H1 (cell line): Measurements from ENCODE around the gene CISH. TPM values are rescaled to one million over a fixed set of nuclear protein-coding genes. Genes with fewer than 3 reads are reported as not detected.

Experiments
- CTCF ChIA-PET: fragments of 300-600 bp; sonication (Branson Sonifier 250); formaldehyde crosslinking; loops from one replicate; lab custom pipeline; 2021; ENCODE audit not compliant: partially characterized antibody; lab: Charles Lee
- POLR2A ChIA-PET: fragments of 300-600 bp; sonication (Branson Sonifier 250); formaldehyde crosslinking; loops from one replicate; lab custom pipeline; 2021; ENCODE audit warnings: inconsistent platforms; ENCODE audit not compliant: partially characterized antibody; lab: Charles Lee
- DNase-seq, 2 experiments: peaks; one replicate each; pipeline versions ENCODE4 v3.0.0 to v3.0.0-alpha.2; 2010 to 2022; ENCODE audit warnings: low spot score in 2 of 2, low read depth in 1 of 2, mixed read lengths in 1 of 2
- FAIRE-seq: peaks from 2 replicates; lab custom pipeline; 2011; peaks lifted over from hg19 to GRCh38; lab: Jason Lieb, UNC
- H2AFZ ChIP-seq: 2 replicates; pipeline ENCODE4 v1.8.1; 2012; ENCODE audit warnings: low read length, inconsistent platforms
- H2AK5ac ChIP-seq: 2 replicates; pipeline ENCODE4 v1.6.1; 2013; ENCODE audit warnings: low read depth, low read length
- H2BK120ac ChIP-seq: replicated peaks from 2 replicates; pipeline ENCODE3; 2013; ENCODE audit warnings: low read depth, low read length, inconsistent platforms
- H2BK12ac ChIP-seq: 2 replicates; pipeline ENCODE4 v1.6.1; 2013; ENCODE audit warnings: low read depth, low read length
- H2BK15ac ChIP-seq: 2 replicates; pipeline ENCODE4 v1.6.1; 2013; ENCODE audit warnings: low read length
- H2BK20ac ChIP-seq: 2 replicates; pipeline ENCODE4 v1.6.1; 2013; ENCODE audit warnings: low read length
- H2BK5ac ChIP-seq: 2 replicates; pipeline ENCODE4 v1.6.1; 2013; ENCODE audit warnings: low read depth, low read length
- H3K14ac ChIP-seq: 2 replicates; pipeline ENCODE4 v1.6.1; 2013; ENCODE audit warnings: inconsistent platforms; ENCODE audit not compliant: insufficient read length
- H3K18ac ChIP-seq: 2 replicates; pipeline ENCODE4 v1.6.1; 2013; ENCODE audit warnings: low read length; ENCODE audit errors: extremely low read depth
- H3K23ac ChIP-seq: 2 replicates; pipeline ENCODE4 v1.6.1; 2013; ENCODE audit warnings: inconsistent platforms; ENCODE audit not compliant: insufficient read length
- H3K23me2 ChIP-seq: 2 replicates; pipeline ENCODE4 v1.6.1; 2013; ENCODE audit warnings: low read depth, low read length
- H3K27ac ChIP-seq: 2 replicates; pipeline ENCODE4 v1.6.1; 2011; ENCODE audit warnings: low read depth, low read length, inconsistent platforms
- H3K27me3 ChIP-seq, 4 experiments: replicated peaks in 1 of 4; 1 replicate in 1 of 4; 2 replicates in 3 of 4; pipeline versions ENCODE4 v1.6.1 to v1.8.1; 2011 to 2013; ENCODE audit warnings: low read length in 3 of 4, mild to moderate bottlenecking in 3 of 4, inconsistent platforms in 2 of 4, mixed read lengths in 2 of 4, moderate library complexity in 1 of 4; ENCODE audit not compliant: control insufficient read depth in 3 of 4, insufficient read depth in 3 of 4; ENCODE audit errors: extremely low read depth in 1 of 4
- H3K36me3 ChIP-seq, 4 experiments: 2 replicates each; pipeline versions ENCODE4 v1.6.1 to v1.8.1; 2011 to 2013; ENCODE audit warnings: mild to moderate bottlenecking in 4 of 4, low read length in 3 of 4, moderate library complexity in 2 of 4, control low read depth in 1 of 4, inconsistent platforms in 1 of 4; ENCODE audit not compliant: insufficient read depth in 4 of 4, control insufficient read depth in 2 of 4
- H3K4ac ChIP-seq: replicated peaks from 2 replicates; pipeline ENCODE3; 2013; ENCODE audit warnings: low read length, low read depth, mixed read lengths, inconsistent platforms; ENCODE audit not compliant: insufficient read length
- H3K4me1 ChIP-seq, 4 experiments: replicated peaks in 1 of 4; 1 replicate in 1 of 4; 2 replicates in 3 of 4; pipeline versions ENCODE4 v1.6.1 to v1.8.1; 2011 to 2013; ENCODE audit warnings: low read length in 3 of 4, inconsistent platforms in 2 of 4, mixed read lengths in 1 of 4; ENCODE audit not compliant: insufficient read depth in 4 of 4, control insufficient read depth in 3 of 4
- H3K4me2 ChIP-seq, 2 experiments: 2 replicates each; pipeline versions ENCODE4 v1.6.1 to v1.8.1; 2011 to 2013; ENCODE audit warnings: low read depth in 2 of 2, low read length in 2 of 2, control low read depth in 1 of 2, inconsistent platforms in 1 of 2, mild to moderate bottlenecking in 1 of 2; ENCODE audit not compliant: insufficient read depth in 1 of 2
- H3K4me3 ChIP-seq, 4 experiments: fragments of 200-600, 300-600 bp in 1 of 4; sonication (generic), shearing (Covaris generic), sonication (Bioruptor Twin) in 1 of 4; 2 replicates each; pipeline versions ENCODE4 v1.5.1 to v1.8.1; 2011 to 2016; ENCODE audit warnings: low read length in 4 of 4, low read depth in 3 of 4, control low read depth in 2 of 4, inconsistent platforms in 2 of 4, mild to moderate bottlenecking in 2 of 4, mixed read lengths in 1 of 4, moderate library complexity in 1 of 4; ENCODE audit not compliant: insufficient read depth in 2 of 4; ENCODE audit errors: extremely low read depth in 1 of 4
- H3K56ac ChIP-seq: replicated peaks from 2 replicates; pipeline ENCODE3; 2013; ENCODE audit warnings: low read depth, mild to moderate bottlenecking, mixed read lengths, low read length, inconsistent platforms; ENCODE audit not compliant: insufficient read length
- H3K79me1 ChIP-seq: 2 replicates; pipeline ENCODE4 v1.6.1; 2013; ENCODE audit warnings: low read depth, low read length, control low read depth
- H3K79me2 ChIP-seq, 2 experiments: 2 replicates each; pipeline versions ENCODE4 v1.6.1 to v1.8.1; 2012 to 2013; ENCODE audit warnings: low read length in 2 of 2, mild to moderate bottlenecking in 2 of 2, inconsistent platforms in 1 of 2; ENCODE audit not compliant: insufficient read depth in 2 of 2, control insufficient read depth in 1 of 2
- H3K9ac ChIP-seq, 4 experiments: replicated peaks in 1 of 4; 1 replicate in 1 of 4; 2 replicates in 3 of 4; pipeline versions ENCODE4 v1.6.1 to v1.8.1; 2011 to 2013; ENCODE audit warnings: low read depth in 3 of 4, low read length in 3 of 4, control low read depth in 2 of 4, mild to moderate bottlenecking in 2 of 4, moderate library complexity in 2 of 4, inconsistent platforms in 1 of 4; ENCODE audit errors: extremely low read depth in 1 of 4
- H3K9me3 ChIP-seq, 2 experiments: 2 replicates each; pipeline versions ENCODE4 v1.6.1 to v1.8.1; 2012 to 2013; ENCODE audit warnings: mild to moderate bottlenecking in 2 of 2, moderate library complexity in 2 of 2, control low read depth in 1 of 2, inconsistent platforms in 1 of 2, low read depth in 1 of 2, low read length in 1 of 2, mixed read lengths in 1 of 2; ENCODE audit not compliant: insufficient read depth in 2 of 2
- H4K20me1 ChIP-seq, 2 experiments: replicated peaks in 1 of 2; 2 replicates each; pipeline versions ENCODE3 to v1.8.1; 2011 to 2013; ENCODE audit warnings: inconsistent platforms in 2 of 2, low read length in 2 of 2, mild to moderate bottlenecking in 1 of 2; ENCODE audit not compliant: insufficient read depth in 2 of 2, control insufficient read depth in 1 of 2
- H4K5ac ChIP-seq: 2 replicates; pipeline ENCODE4 v1.6.1; 2013; ENCODE audit warnings: low read length, low read depth, mixed read lengths, inconsistent platforms; ENCODE audit not compliant: insufficient read length
- H4K8ac ChIP-seq: 2 replicates; pipeline ENCODE4 v1.8.0; 2013; ENCODE audit warnings: mild to moderate bottlenecking, moderate library complexity, low read length, inconsistent platforms; ENCODE audit not compliant: insufficient read depth; ENCODE audit errors: extremely low read depth
- H4K91ac ChIP-seq: replicated peaks from 2 replicates; pipeline ENCODE3; 2013; ENCODE audit warnings: low read length, mixed read lengths, inconsistent platforms; ENCODE audit not compliant: insufficient read length
- EZH2 ChIP-seq: fragments of 200-600 bp; sonication (generic); IDR thresholded peaks from 2 replicates; pipeline ENCODE4 v1.7.1; 2012; ENCODE audit warnings: low read depth, mild to moderate bottlenecking, moderate library complexity, low read length, inconsistent platforms; ENCODE audit not compliant: severe bottlenecking
- POLR2AphosphoS5 ChIP-seq: IDR thresholded peaks from 2 replicates; pipeline ENCODE4 v1.6.1; 2011; ENCODE audit warnings: low read depth, low read length
- WGBS, 2 experiments: shearing (Covaris generic) in 1 of 2; methylation state at CpG; one replicate each; pipeline versions ENCODE4 v1.1.6 to v1.1.7; 2013 to 2015; ENCODE audit warnings: low lambda C conversion rate in 2 of 2, mixed read lengths in 2 of 2, inconsistent platforms in 1 of 2, low coverage in 1 of 2, missing lambda C conversion rate in 1 of 2; ENCODE audit not compliant: insufficient replicate concordance in 2 of 2, insufficient coverage in 1 of 2, insufficient read length in 1 of 2; ENCODE audit errors: extremely low coverage in 1 of 2, missing lambda C conversion rate in 1 of 2; 5-methylcytosine and 5-hydroxymethylcytosine counted together
- polyA plus RNA-seq, 7 experiments: library from polyadenylated mRNA; depleted of rRNA in 3 of 7; stranded (reverse) in 5 of 7; unstranded in 2 of 7; fragments of >200 nt in 5 of 7; fragments of 200-250 nt in 2 of 7; gene quantifications; 1 replicate in 5 of 7; 2 replicates in 1 of 7; 4 replicates in 1 of 7; pipeline versions ENCODE4 v1.2.1 to v1.2.3, GENCODE V29; 2011 to 2013; ENCODE audit warnings: missing spikeins in 2 of 7, mixed read lengths in 2 of 7
- total RNA-seq: library from RNA; stranded (reverse); fragmentation: NEBNext Ultra II Directional; extraction: Animal tissue kit (Norgen Biotek cat#: 25700); gene quantifications from 2 replicates; pipeline ENCODE4 v1.2.1, GENCODE V29; 2021

The CISH gene
- total and polyA plus RNA-seq, 2 of the 8 experiments (the other 6 are each of a cell fraction or from before 2014, with no cell fraction given), result 1.9 to 2.2 TPM

- Histone ChIP-seq H3K23me2 (peaks cover 4% of the 10 kb centered on the region; the same call in 1 of the 2 replicates), H2BK15ac (no peak overlapping the region), H2AFZ (no peak overlapping the region), H3K79me2 (no peaks in the 10 kb centered on the region), H4K8ac (no peak overlapping the region), H2BK12ac (no peak overlapping the region), H3K9ac (no peak overlapping the region), H2AK5ac (no peak overlapping the region), H4K5ac (no peak overlapping the region), H3K4me1 (no peaks in the 10 kb centered on the region), H3K4ac (no peak overlapping the region), H3K79me1 (no peaks in the 10 kb centered on the region; the same call in 1 of the 2 replicates), H3K4me3 (no peak overlapping the region), H3K56ac (no peak overlapping the region), H4K20me1 (no peaks in the 10 kb centered on the region), H3K23ac (no peak overlapping the region), H3K4me2 (no peak overlapping the region), H3K14ac (no peak overlapping the region), H3K36me3 (no peaks in the 10 kb centered on the region; a peak in 1 of 8 replicates), H3K27ac (no peak overlapping the region), H3K9me3 (no peaks in the 10 kb centered on the region), H2BK120ac (no peak overlapping the region), H3K27me3 (no peaks in the 10 kb centered on the region), H4K91ac (no peak overlapping the region), H2BK5ac (no peak overlapping the region), H3K18ac (no peak overlapping the region), H2BK20ac (no peak overlapping the region)
- DNase-seq (no peak), FAIRE-seq (no peak)
- TF ChIP-seq POLR2AphosphoS5, result no peak
- TF ChIP-seq EZH2, result no peak
- ChIA-PET CTCF (interaction anchor here (1.2 to 46.5 kb wide), 3 partner anchors 16 to 41 kb away, joined by 5 to 863 read pairs (median 157); partner anchors contain the start of genes CISH and MAPKAPK3), POLR2A (interaction anchor here (0.9 to 1.4 kb wide), 2 partner anchors 9 to 78 kb away, joined by 3 read pairs; no protein-coding TSS in a partner anchor)
- WGBS, 2 experiments, result 89% methylated on average over 1 of the region's 1 CpG; no CpG with 5 or more reads in 1 of the 2 experiments
These were observed 37.1 kb downstream of the CISH start for GRCh38 chr3:50574444-50574831.
